Stimulated activated CD8-positive, alpha-beta memory T cell treated with anti-CD3 and anti-CD28 coated beads, Interleukin-4, amount 100 ng/mL, for 48 hours (primary cell): Measurements from ENCODE around the gene LRRTM4.
"Not testable (repeated sequence)": the region's sequence is repeated elsewhere in the genome, so short reads cannot be mapped to it uniquely, and the experiment has no call there.

Experiments used
- DNase-seq: peaks from one replicate; pipeline ENCODE4 v3.0.0-alpha.2; 2020

The LRRTM4 gene

GRCh38 chr2:77046339-77046738 lies 475.8 kb downstream of the LRRTM4 start:
- DNase-seq, result no peak

GRCh38 chr2:77045456-77045855 lies 476.7 kb downstream of the LRRTM4 start:
- DNase-seq, result not testable (repeated sequence)

- no peak for DNase-seq
These were observed 487.7 kb downstream of the LRRTM4 start for GRCh38 chr2:77034445-77034844.

GRCh38 chr2:77029237-77029636 lies 492.9 kb downstream of the LRRTM4 start:
- not testable (repeated sequence) for DNase-seq

GRCh38 chr2:77028032-77028600 lies 494.1 kb downstream of the LRRTM4 start:
- no peak for DNase-seq

- DNase-seq, result no peak
These were observed 496.5 kb downstream of the LRRTM4 start for GRCh38 chr2:77025714-77026113.

GRCh38 chr2:77021161-77021560 lies 501.0 kb downstream of the LRRTM4 start:
- no peak for DNase-seq

GRCh38 chr2:77018219-77018618 lies 504.0 kb downstream of the LRRTM4 start:
- no peak for DNase-seq

- DNase-seq, result no peak
These were observed 504.8 kb downstream of the LRRTM4 start for GRCh38 chr2:77017355-77017745.

- DNase-seq, result no peak
These were observed 505.5 kb downstream of the LRRTM4 start for GRCh38 chr2:77016443-77017354.

- DNase-seq, result no peak
These were observed 508.2 kb downstream of the LRRTM4 start for GRCh38 chr2:77013953-77014352.

GRCh38 chr2:77013457-77013856 lies 508.7 kb downstream of the LRRTM4 start:
- DNase-seq, result no peak

GRCh38 chr2:77009307-77009706 lies 512.9 kb downstream of the LRRTM4 start:
- no peak for DNase-seq

GRCh38 chr2:77008853-77009252 lies 513.3 kb downstream of the LRRTM4 start:
- no peak for DNase-seq

GRCh38 chr2:77007686-77008085 lies 514.5 kb downstream of the LRRTM4 start:
- DNase-seq, result no peak

GRCh38 chr2:77005522-77005921 lies 516.7 kb downstream of the LRRTM4 start:
- no peak for DNase-seq

GRCh38 chr2:77001895-77002294 lies 520.3 kb downstream of the LRRTM4 start:
- no peak for DNase-seq

- no peak for DNase-seq
These were observed 523.5 kb downstream of the LRRTM4 start for GRCh38 chr2:76998704-76999103.

GRCh38 chr2:76998152-76998551 lies 524.0 kb downstream of the LRRTM4 start:
- no peak for DNase-seq

GRCh38 chr2:76997296-76997695 lies 524.9 kb downstream of the LRRTM4 start:
- no peak for DNase-seq

GRCh38 chr2:76985387-76986136 lies 536.6 kb downstream of the LRRTM4 start:
- DNase-seq, result no peak

- no peak for DNase-seq
These were observed 537.8 kb downstream of the LRRTM4 start for GRCh38 chr2:76984359-76984758.

GRCh38 chr2:76980067-76980787 lies 541.9 kb downstream of the LRRTM4 start:
- no peak for DNase-seq
